GM12878 (cell line): Measurements from ENCODE around the gene TAF6L. TPM values are rescaled to one million over a fixed set of nuclear protein-coding genes. Genes with fewer than 3 reads are reported as not detected.
A peak's percentile ranks its signal among the peaks of the same experiment; 100 is the strongest.

Experiments
- ASH2L ChIP-seq: fragments of 300-600, 200-600 bp; sonication (generic); IDR thresholded peaks from 2 replicates; pipeline ENCODE4 v1.6.1; 2017; ENCODE audit warnings: low read depth, mild to moderate bottlenecking, borderline replicate concordance
- EP300 ChIP-seq, 2 experiments: fragments of 150-350 bp in 1 of 2; IDR thresholded peaks; 2 replicates each; pipeline ENCODE4 v1.6.1; 2011 to 2012; ENCODE audit warnings: low read depth in 2 of 2, low read length in 2 of 2, borderline replicate concordance in 1 of 2, improper control_type of control experiment in 1 of 2, inconsistent platforms in 1 of 2; ENCODE audit not compliant: control insufficient read depth in 1 of 2
- ETV6 ChIP-seq, 2 experiments: fragments of 450-650 bp in 1 of 2; IDR thresholded peaks in 1 of 2; conservative IDR thresholded peaks in 1 of 2; 2 replicates each; pipeline ENCODE4 v1.6.1; 2014; ENCODE audit warnings: antibody characterized with exemption in 1 of 2, borderline replicate concordance in 1 of 2, low read depth in 1 of 2, mild to moderate bottlenecking in 1 of 2, moderate library complexity in 1 of 2
- HCFC1 ChIP-seq: fragments of 150-350 bp; IDR thresholded peaks from 2 replicates; pipeline ENCODE4 v1.6.1; 2014; ENCODE audit warnings: low read length
- HDAC6 ChIP-seq: fragments of 200-600 bp; sonication (generic); IDR thresholded peaks from one replicate; pipeline ENCODE4 v1.8.0; 2017; ENCODE audit warnings: antibody characterized with exemption; ENCODE audit not compliant: unreplicated experiment
- IKZF1 ChIP-seq: fragments of 450-650 bp; conservative IDR thresholded peaks from 2 replicates; pipeline ENCODE4 v1.6.1; 2017; ENCODE audit warnings: antibody characterized with exemption, mild to moderate bottlenecking
- MTA3 ChIP-seq: IDR thresholded peaks from 2 replicates; pipeline ENCODE4 v1.6.1; 2012; ENCODE audit warnings: low read length, inconsistent platforms, borderline replicate concordance
- NFIC ChIP-seq: IDR thresholded peaks from 2 replicates; pipeline ENCODE4 v1.6.1; 2012; ENCODE audit warnings: low read depth, mild to moderate bottlenecking, inconsistent platforms, low read length, moderate library complexity
- RAD51 ChIP-seq: fragments of 450-650 bp; IDR thresholded peaks from 2 replicates; pipeline ENCODE4 v1.6.1; 2016; ENCODE audit warnings: moderate library complexity, mild to moderate bottlenecking, inconsistent platforms
- RBBP5 ChIP-seq: fragments of 200-600 bp; sonication (generic); conservative IDR thresholded peaks from 2 replicates; pipeline ENCODE4 v1.6.1; 2016
- TBL1XR1 ChIP-seq: IDR thresholded peaks from 2 replicates; pipeline ENCODE4 v1.6.1; 2012; ENCODE audit warnings: low read depth, low read length, improper control_type of control experiment
- TCF7 ChIP-seq: IDR thresholded peaks from 2 replicates; pipeline ENCODE4 v1.6.1; 2014; ENCODE audit warnings: antibody characterized with exemption, borderline replicate concordance
- ZBED1 ChIP-seq: IDR thresholded peaks from 2 replicates; pipeline ENCODE4 v1.6.1; 2016; ENCODE audit warnings: borderline replicate concordance
- polyA plus RNA-seq, 11 experiments: library from polyadenylated mRNA; depleted of rRNA in 4 of 11; unstranded in 6 of 11; stranded (reverse) in 5 of 11; fragments of >200 nt; fragmentation: Nextera tagmentation in 4 of 11; fragmentation: Illumina TruSeq in 1 of 11; extraction: Ambion mirVana in 4 of 11; extraction: Trizol in 1 of 11; gene quantifications; 1 replicate in 1 of 11; 2 replicates in 10 of 11; pipeline versions ENCODE4 v1.2.1 to v1.2.3, GENCODE V29; 2011 to 2016; ENCODE audit warnings: inconsistent platforms in 2 of 11, missing spikeins in 2 of 11, low read depth in 1 of 11
- total RNA-seq, 4 experiments: library from RNA; depleted of rRNA in 3 of 4; stranded (reverse); fragments of >200 nt in 3 of 4; fragmentation: Illumina TruSeq in 1 of 4; extraction: Trizol in 1 of 4; gene quantifications; 2 replicates each; pipeline versions ENCODE4 v1.2.1 to v1.2.3, GENCODE V29; 2013 to 2021
- TF ChIP-seq, protein P1 (sequence below): IDR thresholded peaks from 2 replicates; pipeline ENCODE4 v1.6.1; 2011; ENCODE audit warnings: borderline replicate concordance, low read depth, mild to moderate bottlenecking, moderate library complexity, mixed read lengths, low read length; ENCODE audit not compliant: insufficient read depth; ENCODE audit errors: extremely low read length
- TF ChIP-seq, protein P2 (sequence below): IDR thresholded peaks from 2 replicates; pipeline ENCODE4 v1.6.1; 2012; ENCODE audit warnings: low read depth, low read length, improper control_type of control experiment
- TF ChIP-seq, protein P3 (sequence below): fragments of 450-650 bp; IDR thresholded peaks from 2 replicates; pipeline ENCODE4 v1.6.1; 2017; ENCODE audit warnings: low read depth, mild to moderate bottlenecking, moderate library complexity
- TF ChIP-seq, protein P4 (sequence below): fragments of 150-350 bp; IDR thresholded peaks from 2 replicates; pipeline ENCODE4 v1.6.1; 2014; ENCODE audit warnings: mild to moderate bottlenecking, low read depth, low read length
- TF ChIP-seq, protein P5 (sequence below): IDR thresholded peaks from 2 replicates; pipeline ENCODE4 v1.6.1; 2012; ENCODE audit warnings: low read depth, low read length, improper control_type of control experiment

Gene TAF6L
- total and polyA plus RNA-seq, 10 of the 15 experiments (the other 5 are each of a cell fraction or from before 2014, with no cell fraction given), result 0.15 to 35.6 (median 19.0) TPM

DNA sequence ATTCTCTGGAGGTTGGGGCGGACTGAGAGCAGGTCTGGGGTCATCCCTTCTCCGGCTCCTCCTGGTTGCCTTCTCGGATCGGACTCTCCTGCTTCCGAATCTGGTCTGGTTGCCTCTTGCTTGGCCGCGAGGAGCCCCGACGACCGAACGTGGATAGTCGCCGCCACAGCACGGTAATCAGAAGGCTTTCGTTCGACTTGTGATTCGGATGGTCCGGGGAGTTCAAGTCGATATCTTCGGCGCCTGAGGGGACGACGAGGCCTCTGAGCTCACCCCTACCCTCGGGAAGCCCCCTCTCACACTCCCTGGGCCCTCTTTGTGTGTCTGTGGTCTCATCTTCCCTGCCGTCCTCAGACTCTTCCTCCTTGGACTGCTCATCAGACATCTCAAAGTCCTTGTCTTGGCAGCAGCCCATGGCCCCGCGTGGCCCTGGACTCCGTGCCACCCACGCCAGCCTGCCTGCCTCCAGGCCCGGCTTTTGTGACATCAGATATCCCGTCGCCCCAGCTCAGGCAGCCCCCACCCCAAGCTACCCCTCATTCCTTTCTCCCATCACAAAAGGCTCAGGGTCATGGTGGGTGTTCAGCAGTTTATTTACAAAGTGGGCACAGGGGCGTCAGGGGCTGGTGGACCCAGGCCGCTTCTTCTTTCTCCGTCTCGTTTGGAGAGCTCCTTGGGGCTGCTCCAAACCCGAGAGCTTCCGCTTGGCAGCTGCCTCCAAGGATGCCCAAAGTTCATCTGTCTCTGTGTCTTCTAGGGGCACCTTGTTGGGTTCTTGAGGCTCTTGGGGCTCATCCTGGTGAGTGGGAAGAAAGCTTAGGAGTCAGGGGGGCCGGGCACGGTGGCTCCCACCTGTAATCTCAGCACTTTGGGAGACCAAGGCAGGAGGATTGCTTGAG lies 61.4 kb downstream of the TAF6L start, which contains the start of gene TEX54 (continued):
- TF ChIP-seq ETV6 (conservative IDR thresholded peaks at IDR 0.05 in 1 of 2, IDR thresholded peaks at IDR 0.05 in 1 of 2; ENCODE audit: borderline replicate concordance in 1 of 2, low read depth in 1 of 2) (no peak), RBBP5 (no peak), ZBED1 (peak; percentile 49; the same call in 1 of the 2 replicates), HCFC1 (no peak), MTA3 (no peak), EP300 (IDR thresholded peaks at IDR 0.05; ENCODE audit: borderline replicate concordance in 1 of 2, control insufficient read depth in 1 of 2, low read depth in 2 of 2, low read length in 2 of 2) (no peak), TBL1XR1 (no peak), NFIC (no peak), ASH2L (no peak), HDAC6 (no peak), TCF7 (no peak), RAD51 (0 out of 2 replicates have a peak, but pooled peaks have one; percentile 1), IKZF1 (no peak)
- TF ChIP-seq, protein P1, sequence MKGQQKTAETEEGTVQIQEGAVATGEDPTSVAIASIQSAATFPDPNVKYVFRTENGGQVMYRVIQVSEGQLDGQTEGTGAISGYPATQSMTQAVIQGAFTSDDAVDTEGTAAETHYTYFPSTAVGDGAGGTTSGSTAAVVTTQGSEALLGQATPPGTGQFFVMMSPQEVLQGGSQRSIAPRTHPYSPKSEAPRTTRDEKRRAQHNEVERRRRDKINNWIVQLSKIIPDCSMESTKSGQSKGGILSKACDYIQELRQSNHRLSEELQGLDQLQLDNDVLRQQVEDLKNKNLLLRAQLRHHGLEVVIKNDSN, result no peak
- TF ChIP-seq, protein P2, sequence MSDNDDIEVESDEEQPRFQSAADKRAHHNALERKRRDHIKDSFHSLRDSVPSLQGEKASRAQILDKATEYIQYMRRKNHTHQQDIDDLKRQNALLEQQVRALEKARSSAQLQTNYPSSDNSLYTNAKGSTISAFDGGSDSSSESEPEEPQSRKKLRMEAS, result no peak
- TF ChIP-seq, protein P3, sequence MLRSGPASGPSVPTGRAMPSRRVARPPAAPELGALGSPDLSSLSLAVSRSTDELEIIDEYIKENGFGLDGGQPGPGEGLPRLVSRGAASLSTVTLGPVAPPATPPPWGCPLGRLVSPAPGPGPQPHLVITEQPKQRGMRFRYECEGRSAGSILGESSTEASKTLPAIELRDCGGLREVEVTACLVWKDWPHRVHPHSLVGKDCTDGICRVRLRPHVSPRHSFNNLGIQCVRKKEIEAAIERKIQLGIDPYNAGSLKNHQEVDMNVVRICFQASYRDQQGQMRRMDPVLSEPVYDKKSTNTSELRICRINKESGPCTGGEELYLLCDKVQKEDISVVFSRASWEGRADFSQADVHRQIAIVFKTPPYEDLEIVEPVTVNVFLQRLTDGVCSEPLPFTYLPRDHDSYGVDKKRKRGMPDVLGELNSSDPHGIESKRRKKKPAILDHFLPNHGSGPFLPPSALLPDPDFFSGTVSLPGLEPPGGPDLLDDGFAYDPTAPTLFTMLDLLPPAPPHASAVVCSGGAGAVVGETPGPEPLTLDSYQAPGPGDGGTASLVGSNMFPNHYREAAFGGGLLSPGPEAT, result no peak
- TF ChIP-seq, protein P4, sequence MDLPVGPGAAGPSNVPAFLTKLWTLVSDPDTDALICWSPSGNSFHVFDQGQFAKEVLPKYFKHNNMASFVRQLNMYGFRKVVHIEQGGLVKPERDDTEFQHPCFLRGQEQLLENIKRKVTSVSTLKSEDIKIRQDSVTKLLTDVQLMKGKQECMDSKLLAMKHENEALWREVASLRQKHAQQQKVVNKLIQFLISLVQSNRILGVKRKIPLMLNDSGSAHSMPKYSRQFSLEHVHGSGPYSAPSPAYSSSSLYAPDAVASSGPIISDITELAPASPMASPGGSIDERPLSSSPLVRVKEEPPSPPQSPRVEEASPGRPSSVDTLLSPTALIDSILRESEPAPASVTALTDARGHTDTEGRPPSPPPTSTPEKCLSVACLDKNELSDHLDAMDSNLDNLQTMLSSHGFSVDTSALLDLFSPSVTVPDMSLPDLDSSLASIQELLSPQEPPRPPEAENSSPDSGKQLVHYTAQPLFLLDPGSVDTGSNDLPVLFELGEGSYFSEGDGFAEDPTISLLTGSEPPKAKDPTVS, result no peak
- TF ChIP-seq, protein P5, sequence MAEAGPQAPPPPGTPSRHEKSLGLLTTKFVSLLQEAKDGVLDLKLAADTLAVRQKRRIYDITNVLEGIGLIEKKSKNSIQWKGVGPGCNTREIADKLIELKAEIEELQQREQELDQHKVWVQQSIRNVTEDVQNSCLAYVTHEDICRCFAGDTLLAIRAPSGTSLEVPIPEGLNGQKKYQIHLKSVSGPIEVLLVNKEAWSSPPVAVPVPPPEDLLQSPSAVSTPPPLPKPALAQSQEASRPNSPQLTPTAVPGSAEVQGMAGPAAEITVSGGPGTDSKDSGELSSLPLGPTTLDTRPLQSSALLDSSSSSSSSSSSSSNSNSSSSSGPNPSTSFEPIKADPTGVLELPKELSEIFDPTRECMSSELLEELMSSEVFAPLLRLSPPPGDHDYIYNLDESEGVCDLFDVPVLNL, result no peak
